Epithelial cell of esophagus (primary cell): ENCODE measurements around the gene HAS3.

ENCODE experiments used
- DNase-seq: peaks from one replicate; pipeline ENCODE4 v3.0.0; 2010; ENCODE audit warnings: low read depth
- H3K4me3 ChIP-seq: 2 replicates; pipeline ENCODE4 v1.5.1; 2011; ENCODE audit warnings: mild to moderate bottlenecking, low read length, control low read depth
- CTCF ChIP-seq: IDR thresholded peaks from 2 replicates; pipeline ENCODE4 v1.5.1; 2011; ENCODE audit warnings: low read depth, mild to moderate bottlenecking, low read length, control low read depth, inconsistent platforms; ENCODE audit not compliant: insufficient read depth; ENCODE audit errors: missing control alignments

Gene HAS3

DNA sequence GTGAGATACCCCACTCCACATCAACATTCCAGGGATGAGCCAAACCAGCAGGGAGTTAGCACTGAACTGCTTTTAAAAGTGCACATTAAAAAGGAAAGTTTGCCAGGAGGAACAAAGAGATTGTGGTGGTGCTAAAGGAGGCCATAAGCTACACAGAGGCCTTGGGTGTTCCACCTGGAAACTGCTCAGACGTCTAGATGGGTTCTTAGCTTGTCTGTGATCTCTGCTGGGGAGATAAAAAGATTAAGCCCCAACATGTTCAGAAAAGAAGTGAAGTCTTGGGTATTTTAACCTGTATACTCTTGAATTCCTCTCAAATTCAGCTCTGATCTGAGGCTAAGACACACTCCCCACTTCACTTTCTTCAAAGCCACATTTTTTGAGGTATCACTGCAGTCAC, 10.4 kb downstream of the HAS3 start:
- TF ChIP-seq CTCF: no peak
- no peak for DNase-seq
- H3K4me3 ChIP-seq: no peak overlapping the region

- H3K4me3 ChIP-seq: no peak overlapping the region
- TF ChIP-seq CTCF: no peak
Observed at GRCh38 chr16:69116256-69116875, 10.9 kb downstream of the HAS3 start.

GRCh38 chr16:69116906-69117305, 11.5 kb downstream of the HAS3 start:
- no peak for TF ChIP-seq CTCF
- no peak for DNase-seq
- H3K4me3 ChIP-seq: no peak overlapping the region

More at GRCh38 chr16:69116256-69116875, 10.9 kb downstream of the HAS3 start:
- DNase-seq: no peak

GRCh38 chr16:69118468-69118867, 13.0 kb downstream of the HAS3 start:
- DNase-seq: no peak
- TF ChIP-seq CTCF: no peak
- H3K4me3 ChIP-seq: no peak overlapping the region

DNA sequence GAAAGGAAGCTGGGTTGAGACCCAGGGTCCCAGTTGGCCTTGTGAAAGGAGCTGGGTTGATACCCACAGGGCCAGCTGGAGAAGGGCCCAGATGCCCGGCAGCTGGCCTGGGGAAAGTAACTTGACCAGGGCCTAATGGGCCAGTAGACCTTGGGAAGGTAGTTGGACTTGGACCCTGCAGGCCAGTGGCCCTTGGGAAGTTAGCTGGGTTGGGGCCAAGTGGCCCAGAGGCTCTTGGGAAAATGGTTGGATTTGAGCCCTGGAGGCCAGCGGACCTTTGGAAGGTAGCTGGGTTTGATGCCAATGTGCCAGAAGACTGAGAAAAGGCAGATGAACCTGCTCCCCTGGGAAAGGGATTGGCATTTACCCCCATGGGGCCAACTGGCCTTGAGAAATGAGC, 13.5 kb downstream of the HAS3 start:
- no peak for DNase-seq
- TF ChIP-seq CTCF: no peak
- H3K4me3 ChIP-seq: no peak overlapping the region

GRCh38 chr16:69119536-69119935, 14.1 kb downstream of the HAS3 start:
- no peak for TF ChIP-seq CTCF
- no peak for DNase-seq

DNA sequence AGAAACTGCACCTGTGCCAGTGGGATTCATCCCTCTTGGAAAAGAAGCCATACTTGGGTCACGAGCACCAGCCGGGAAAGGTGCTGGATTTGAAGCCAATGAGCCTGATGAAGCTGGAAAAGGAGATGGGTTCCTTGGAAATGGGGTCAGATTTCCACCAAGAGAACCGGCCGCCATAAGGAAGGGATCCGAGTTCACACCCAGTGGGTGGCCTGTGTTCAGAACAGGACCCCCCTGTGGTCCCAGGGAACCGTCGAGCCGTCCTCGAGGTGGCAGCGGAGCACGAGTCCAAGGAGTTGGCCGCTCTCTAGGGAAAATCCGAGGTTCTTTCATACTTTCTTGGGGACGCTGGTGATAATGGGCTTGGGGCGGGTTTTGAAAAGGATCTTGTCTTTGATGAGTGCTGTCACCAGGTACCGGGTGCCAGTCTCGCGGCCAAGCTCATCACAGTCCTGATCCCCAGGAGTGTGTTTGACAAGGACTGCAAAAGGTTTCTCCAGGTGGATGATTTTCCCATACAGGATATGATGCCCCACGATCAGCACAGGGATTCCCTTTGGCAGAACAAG, 14.7 kb downstream of the HAS3 start:
- H3K4me3 ChIP-seq: no peak overlapping the region
- no peak for DNase-seq
- no peak for TF ChIP-seq CTCF

More at GRCh38 chr16:69119536-69119935, 14.1 kb downstream of the HAS3 start:
- no peak overlapping the region for H3K4me3 ChIP-seq
